Measurements from ENCODE around the gene MYH13.

DNA sequence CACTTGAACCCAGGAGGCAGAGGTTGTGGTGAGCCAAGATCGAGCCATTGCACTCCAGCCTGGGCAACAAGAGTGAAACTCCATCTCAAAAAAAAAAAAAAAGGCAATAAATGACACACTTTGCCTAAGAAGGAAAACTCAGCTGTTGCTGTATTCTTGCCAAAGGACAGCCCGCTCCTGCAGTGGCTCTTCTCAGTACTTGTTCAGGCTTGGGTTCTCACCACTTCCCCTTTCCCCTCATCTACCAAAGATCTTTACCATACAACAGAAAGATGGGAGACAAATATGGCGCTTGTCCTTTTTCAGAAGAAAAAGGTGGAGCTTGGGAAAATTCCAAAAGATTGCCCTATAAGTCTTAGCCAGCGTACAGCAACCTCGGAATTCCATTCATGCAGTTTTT lies 58.5 kb downstream of the MYH13 start:
- no peak for TF ChIP-seq CTCF (IDR thresholded peaks at IDR 0.05; ENCODE audit: low read depth, low read length)
- TF ChIP-seq EZH2phosphoT487 (IDR thresholded peaks at IDR 0.05; ENCODE audit: low read depth) = no peak

All from OCI-LY3 (cell line).